DMS114 treated with DMSO at 0.1 percent for 48 hours (cell line): Measurements from ENCODE around the gene NCS1.

Experiments
- DNase-seq: peaks from one replicate; lab custom pipeline; 2025; ENCODE audit not compliant: unreplicated experiment; lab: John Stamatoyannopoulos, UW

The NCS1 gene

GRCh38 chr9:130285271-130285670, 113.1 kb downstream of the NCS1 start:
- DNase-seq, result no peak

GRCh38 chr9:130286072-130286770, 114.0 kb downstream of the NCS1 start:
- no peak for DNase-seq
